SJCRH30 (cell line): ENCODE measurements around the gene ITPRIPL2. TPM values are rescaled to one million over a fixed set of nuclear protein-coding genes. Genes with fewer than 3 reads are reported as not detected.

Source experiments
- DNase-seq, 2 experiments: peaks; one replicate each; pipeline ENCODE4 v3.0.0-alpha.2; 2015 to 2020
- H3K27ac ChIP-seq: fragments of 250-450 bp; sonication (Bioruptor Pico); 2 replicates; pipeline ENCODE4 v1.5.1; 2020; ENCODE audit warnings: mild to moderate bottlenecking, moderate library complexity
- H3K27me3 ChIP-seq: fragments of 250-450 bp; sonication (Bioruptor Pico); 2 replicates; pipeline ENCODE4 v1.5.1; 2020; ENCODE audit warnings: mild to moderate bottlenecking, moderate library complexity
- H3K36me3 ChIP-seq: fragments of 250-450 bp; sonication (Bioruptor Pico); 2 replicates; pipeline ENCODE4 v1.5.1; 2020; ENCODE audit warnings: mild to moderate bottlenecking, moderate library complexity
- H3K4me1 ChIP-seq: fragments of 250-450 bp; sonication (Bioruptor Pico); 2 replicates; pipeline ENCODE4 v1.5.1; 2020; ENCODE audit warnings: mild to moderate bottlenecking, moderate library complexity
- H3K4me3 ChIP-seq: fragments of 250-450 bp; sonication (Bioruptor Pico); 2 replicates; pipeline ENCODE4 v1.5.1; 2020; ENCODE audit warnings: mild to moderate bottlenecking, moderate library complexity
- H3K9me3 ChIP-seq: fragments of 250-450 bp; sonication (Bioruptor Pico); replicated peaks from 2 replicates; pipeline ENCODE4 v1.5.1; 2020; ENCODE audit warnings: mild to moderate bottlenecking, moderate library complexity
- total RNA-seq: library from RNA; depleted of rRNA; stranded (reverse); fragments of >200 nt; shearing (Covaris generic); gene quantifications from 2 replicates; pipeline ENCODE4 v1.2.3, GENCODE V29; 2014; rRNA removed

Gene ITPRIPL2
- 3.5 and 3.6 TPM in 2 replicates for total RNA-seq

DNA sequence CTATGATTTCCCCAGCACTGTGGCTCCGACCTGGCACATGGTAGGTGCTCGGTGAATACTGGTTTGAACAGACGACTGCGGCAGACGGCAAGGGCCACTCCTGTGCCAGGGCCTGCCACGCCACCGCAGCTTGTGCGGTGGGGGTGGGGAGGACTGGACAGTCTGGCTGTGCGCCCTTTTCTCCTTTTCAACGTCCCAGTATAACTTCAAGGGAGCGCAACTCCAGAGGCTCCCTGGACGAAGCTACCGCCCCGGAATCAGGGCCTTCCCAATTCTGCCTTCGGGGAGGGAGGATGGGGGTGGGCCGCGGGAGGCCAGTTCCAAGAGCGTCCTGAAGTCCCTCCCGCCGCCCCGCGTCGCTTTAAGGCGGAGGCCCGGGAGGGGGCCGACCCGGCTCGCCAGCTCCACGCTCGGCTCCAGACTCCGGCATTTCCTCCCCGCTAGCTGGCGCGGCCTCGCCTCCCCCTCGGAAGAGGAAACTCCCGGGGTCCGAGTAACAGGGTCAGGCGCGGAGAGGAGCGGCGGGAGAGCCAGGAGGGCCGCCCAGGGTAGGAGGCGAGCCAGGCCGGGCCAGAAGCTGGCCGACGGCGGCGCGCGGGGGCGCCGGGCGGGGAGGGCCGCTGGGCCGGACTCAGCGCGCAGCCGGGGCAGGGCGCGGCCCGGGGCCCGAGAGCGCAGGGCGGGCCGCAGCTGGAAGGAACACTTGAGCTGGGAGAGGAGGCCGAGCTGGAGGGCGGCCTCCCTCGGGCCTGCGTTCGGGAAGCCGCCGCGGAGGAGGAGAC lies at the start of gene ITPRIPL2:
Gene ITPRIPL2, plus strand, starts transcription at position 388 of the 782 bp plus-strand sequence. CDS start 498 bp downstream, outside the sequence.
- Histone ChIP-seq H3K4me1 (peaks cover 23% of the 10 kb centered on the region), H3K4me3 (peak within 1 kb of the TSS; percentile 56), H3K27ac (peak within 1 kb of the TSS; percentile 37; the same call in 1 of the 2 replicates), H3K27me3 (no peaks in the 10 kb centered on the region), H3K9me3 (no peaks in the 10 kb centered on the region), H3K36me3 (no peaks in the 10 kb centered on the region)
- DNase-seq = peak; percentile 48 to 59

DNA sequence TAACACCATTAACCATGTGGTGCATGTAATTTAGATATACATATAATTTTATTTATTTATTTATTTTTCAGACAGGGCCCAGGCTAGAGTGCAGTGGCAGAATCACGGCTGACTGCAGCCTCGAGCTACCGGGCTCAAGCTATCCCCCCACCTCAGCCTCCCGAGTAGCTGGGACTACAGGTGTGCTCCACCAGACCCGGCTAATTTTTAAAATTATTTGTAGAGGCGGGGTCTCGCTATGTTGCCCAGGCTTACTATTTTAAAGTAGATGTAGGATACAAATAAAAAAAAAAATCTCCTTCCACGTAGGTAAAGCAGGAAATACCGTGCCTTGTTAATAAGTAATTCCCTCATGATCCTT lies 46.8 kb upstream of the ITPRIPL2 start:
- Histone ChIP-seq H3K36me3 (no peaks in the 10 kb centered on the region), H3K9me3 (no peaks in the 10 kb centered on the region), H3K27me3 (no peaks in the 10 kb centered on the region), H3K27ac (peak overlapping the region; percentile 100; the same call in 1 of the 2 replicates), H3K4me1 (no peaks in the 10 kb centered on the region), H3K4me3 (peak overlapping the region; percentile 100)
- no peak for DNase-seq

DNA sequence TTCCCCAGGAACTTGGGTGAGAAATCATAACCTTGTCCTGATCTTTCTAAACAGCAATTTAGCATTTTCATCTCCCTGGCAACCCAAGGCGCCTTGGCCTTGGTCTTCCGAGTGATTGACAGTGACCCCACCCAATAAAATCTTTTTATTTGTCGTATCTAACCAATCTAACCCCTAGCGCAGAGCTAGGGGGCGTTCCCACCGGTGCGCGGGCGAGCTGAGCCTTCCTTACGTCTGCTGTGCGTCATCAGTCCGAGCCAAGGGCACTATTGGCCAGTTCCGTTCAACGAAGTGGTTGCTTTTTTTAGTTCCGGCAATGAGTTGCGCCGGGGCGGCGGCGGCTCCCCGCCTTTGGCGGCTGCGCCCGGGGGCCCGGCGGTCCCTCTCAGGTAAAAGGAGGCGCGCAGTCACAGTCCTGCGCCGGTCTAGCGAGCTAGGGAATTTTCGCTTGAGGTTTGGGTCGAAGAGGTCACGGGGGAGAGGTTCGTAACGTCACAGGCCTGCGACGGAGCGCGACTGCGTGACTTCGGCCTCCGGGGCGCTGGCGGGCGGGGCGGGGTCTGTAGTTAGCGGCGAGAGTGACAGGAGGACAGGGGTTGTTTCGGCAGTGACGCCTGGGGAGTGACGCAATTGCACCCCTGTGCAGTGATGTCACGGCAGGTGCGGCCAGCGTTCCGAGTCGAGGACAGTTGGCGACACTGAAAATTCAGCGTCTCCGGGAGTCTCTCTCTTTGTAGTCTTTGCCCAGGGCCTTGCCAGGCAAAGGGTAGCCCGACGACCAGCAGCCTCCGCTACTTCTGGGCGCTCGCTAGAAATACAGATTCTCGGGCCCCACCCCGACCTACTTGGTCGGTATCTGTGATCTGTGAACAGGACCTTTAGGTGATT lies 46.2 kb upstream of the ITPRIPL2 start, which contains the start of gene COQ7:
Gene COQ7, plus strand, starts transcription at position 266 of the 888 bp plus-strand sequence. Its CDS starts 51 bp downstream, at position 317.
- H3K36me3 ChIP-seq = no peaks in the 10 kb centered on the region
- H3K27ac ChIP-seq = peak within 1 kb of the TSS; percentile 100
- peak; percentile 98 to 99 for DNase-seq
- H3K9me3 ChIP-seq = no peaks in the 10 kb centered on the region
- no peaks in the 10 kb centered on the region for H3K4me1 ChIP-seq
- H3K4me3 ChIP-seq = peak within 1 kb of the TSS; percentile 100
- H3K27me3 ChIP-seq = no peaks in the 10 kb centered on the region

DNA sequence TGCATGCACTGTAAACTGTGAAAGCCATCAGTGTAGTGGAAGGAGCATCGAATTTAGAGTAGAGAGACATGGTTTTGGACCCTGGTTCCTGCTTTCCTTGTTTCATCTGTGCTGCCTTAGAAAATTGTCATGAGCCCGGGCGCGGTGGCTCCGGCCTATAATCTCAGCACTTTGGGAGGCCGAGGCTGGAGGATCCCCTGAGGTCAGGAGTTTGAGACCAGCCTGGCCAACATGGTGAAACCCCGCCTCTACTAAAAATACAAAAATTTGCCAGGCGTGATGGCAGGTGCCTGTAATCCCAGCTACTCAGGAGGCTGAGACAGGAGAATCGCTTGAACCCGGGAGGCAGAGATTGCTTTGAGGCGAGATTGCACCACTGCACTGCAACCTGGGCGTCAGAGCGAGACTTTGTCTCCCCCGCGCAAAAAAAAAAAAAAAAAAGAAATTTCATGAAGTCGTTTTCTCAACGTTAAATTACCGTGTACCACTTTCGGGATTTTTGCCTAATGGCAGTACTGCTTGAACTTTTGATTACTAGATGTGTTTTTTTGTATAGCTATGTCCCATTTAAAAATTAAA lies 45.4 kb upstream of the ITPRIPL2 start:
- H3K9me3 ChIP-seq = no peaks in the 10 kb centered on the region

DNA sequence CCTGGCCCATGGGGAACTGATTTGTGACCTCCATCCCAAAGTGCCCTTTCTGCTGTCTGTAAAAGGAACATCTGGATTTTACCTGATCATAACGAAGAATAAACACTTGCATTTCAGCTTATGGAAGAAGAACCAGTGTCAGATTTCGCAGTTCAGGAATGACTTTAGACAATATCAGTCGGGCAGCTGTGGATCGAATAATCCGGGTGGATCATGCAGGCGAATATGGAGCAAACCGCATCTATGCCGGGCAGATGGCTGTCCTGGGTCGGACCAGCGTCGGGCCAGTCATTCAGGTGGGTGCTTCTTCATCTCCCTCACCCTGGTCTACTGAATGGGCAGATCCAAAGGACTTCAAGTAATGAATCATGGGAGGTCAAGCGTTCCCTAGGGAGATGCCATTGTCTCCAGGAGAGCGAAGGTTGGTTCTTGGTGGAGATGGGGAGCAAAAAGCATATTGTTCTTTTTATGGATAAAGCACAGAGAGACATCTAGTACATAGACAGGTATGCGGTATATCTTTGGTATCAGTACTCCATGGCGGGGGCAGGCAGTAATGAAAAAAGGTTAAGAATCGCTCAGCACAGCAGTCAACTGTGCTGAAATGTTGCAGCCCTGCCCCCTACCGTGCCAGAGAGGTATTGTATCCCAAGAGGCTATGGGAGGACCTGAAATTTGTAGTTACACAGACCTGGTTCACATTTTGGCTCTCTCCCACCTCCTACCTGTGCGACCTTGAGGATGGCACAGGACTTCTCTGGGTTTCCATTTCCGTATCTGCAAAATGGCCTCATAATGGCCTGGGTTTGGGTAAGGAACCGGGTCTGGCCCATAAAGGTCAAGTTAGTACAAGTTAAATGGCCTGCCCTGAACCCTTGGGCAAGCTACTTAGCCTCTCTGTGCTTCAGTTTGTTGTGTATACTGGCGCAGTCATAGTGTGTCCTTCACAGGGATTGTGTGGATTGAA lies 41.7 kb upstream of the ITPRIPL2 start:
- H3K4me3 ChIP-seq = no peak overlapping the region
- H3K27ac ChIP-seq = no peak overlapping the region
- H3K4me1 ChIP-seq = no peaks in the 10 kb centered on the region
- H3K9me3 ChIP-seq = no peaks in the 10 kb centered on the region
- no peaks in the 10 kb centered on the region for H3K36me3 ChIP-seq
- H3K27me3 ChIP-seq = no peaks in the 10 kb centered on the region
- peak in 1 of 2 experiments; percentile 31 for DNase-seq

More for the DNA sequence above, 45.4 kb upstream of the ITPRIPL2 start:
- Histone ChIP-seq H3K27ac (peak overlapping the region; percentile 100), H3K4me1 (no peaks in the 10 kb centered on the region), H3K36me3 (no peaks in the 10 kb centered on the region), H3K27me3 (no peaks in the 10 kb centered on the region), H3K4me3 (peak overlapping the region; percentile 100)
- no peak for DNase-seq

DNA sequence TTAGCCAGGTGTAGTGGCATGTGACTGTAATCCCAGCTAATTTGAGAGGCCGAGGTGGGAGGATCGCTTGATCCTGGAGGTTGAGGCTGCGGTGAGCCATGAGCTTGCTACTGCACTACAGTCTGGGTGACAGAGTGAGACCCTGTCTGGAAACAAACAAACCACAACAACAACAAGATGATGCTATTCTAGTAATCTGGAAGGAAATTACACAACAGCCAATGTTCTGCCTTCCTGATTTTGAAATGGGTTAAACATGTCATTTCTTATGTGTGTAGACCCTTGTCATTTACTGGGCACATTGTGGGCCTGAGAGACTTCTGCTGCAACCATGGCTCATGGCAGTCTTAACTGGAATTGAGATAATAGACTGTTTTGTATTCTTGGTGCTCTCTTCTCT lies 40.4 kb upstream of the ITPRIPL2 start:
- Histone ChIP-seq H3K4me1 (no peaks in the 10 kb centered on the region), H3K27ac (no peak overlapping the region), H3K36me3 (no peaks in the 10 kb centered on the region), H3K27me3 (no peaks in the 10 kb centered on the region), H3K4me3 (no peak overlapping the region), H3K9me3 (no peaks in the 10 kb centered on the region)
- DNase-seq = no peak

DNA sequence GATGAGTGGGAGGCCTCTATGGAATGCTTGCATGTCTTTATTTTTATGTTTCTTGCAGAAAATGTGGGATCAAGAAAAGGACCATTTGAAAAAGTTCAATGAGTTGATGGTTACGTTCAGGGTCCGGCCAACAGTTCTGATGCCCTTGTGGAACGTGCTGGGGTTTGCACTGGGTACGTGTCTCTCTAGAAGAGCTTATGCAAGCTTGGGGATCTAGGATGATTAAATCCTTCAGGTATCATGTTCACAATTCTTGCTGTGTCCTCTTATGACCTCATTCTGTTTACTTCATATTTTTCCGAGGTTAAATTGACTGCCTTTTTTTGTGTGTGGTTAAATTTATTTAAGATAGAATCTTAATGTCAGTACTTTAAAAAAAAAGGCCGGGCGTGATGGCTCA lies 39.9 kb upstream of the ITPRIPL2 start:
- H3K4me1 ChIP-seq = no peaks in the 10 kb centered on the region
- no peaks in the 10 kb centered on the region for H3K27me3 ChIP-seq
- DNase-seq = no peak
- no peak overlapping the region for H3K27ac ChIP-seq
- H3K36me3 ChIP-seq = no peaks in the 10 kb centered on the region
- no peaks in the 10 kb centered on the region for H3K9me3 ChIP-seq
- no peak overlapping the region for H3K4me3 ChIP-seq

DNA sequence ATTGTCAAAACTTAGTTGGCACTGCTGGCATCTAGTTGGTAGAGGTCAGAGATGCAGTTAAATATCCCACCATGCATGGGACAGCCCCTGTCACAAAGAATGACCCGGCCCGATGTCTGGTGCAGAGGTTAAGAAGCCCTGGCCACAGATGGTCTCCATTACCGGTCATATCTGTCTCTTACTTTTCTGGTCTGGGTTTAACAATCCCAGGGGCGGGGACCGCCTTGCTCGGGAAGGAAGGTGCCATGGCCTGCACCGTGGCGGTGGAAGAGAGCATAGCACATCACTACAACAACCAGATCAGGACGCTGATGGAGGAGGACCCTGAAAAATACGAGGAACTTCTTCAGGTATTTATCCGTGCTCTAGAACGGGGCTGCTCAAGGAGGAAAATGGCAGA lies 38.3 kb upstream of the ITPRIPL2 start:
- Histone ChIP-seq H3K27ac (no peak overlapping the region), H3K4me1 (no peaks in the 10 kb centered on the region), H3K27me3 (no peaks in the 10 kb centered on the region), H3K9me3 (no peaks in the 10 kb centered on the region), H3K4me3 (no peak overlapping the region), H3K36me3 (no peaks in the 10 kb centered on the region)
- DNase-seq = no peak

DNA sequence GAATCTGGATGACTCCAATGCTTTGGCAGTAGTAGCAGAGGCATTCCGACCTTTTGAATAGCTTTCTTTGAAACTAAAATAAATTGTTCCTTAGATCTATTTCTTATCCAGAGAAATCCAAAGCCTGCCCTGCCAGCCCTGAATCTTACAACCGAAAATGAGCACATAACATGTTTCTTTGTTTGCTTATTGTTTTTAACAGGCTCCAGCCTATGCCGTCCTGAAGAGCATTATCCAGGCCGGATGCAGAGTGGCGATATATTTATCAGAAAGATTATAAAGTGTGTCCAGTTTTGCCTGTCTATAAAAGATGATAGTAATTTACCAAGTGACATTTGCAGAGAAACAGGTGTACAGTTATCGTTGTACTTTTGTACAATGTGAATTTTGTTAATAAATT lies 35.9 kb upstream of the ITPRIPL2 start:
- H3K36me3 ChIP-seq = peaks cover 5% of the 10 kb centered on the region; the same call in 1 of the 2 replicates
- H3K4me3 ChIP-seq = no peak overlapping the region
- no peaks in the 10 kb centered on the region for H3K4me1 ChIP-seq
- no peak overlapping the region for H3K27ac ChIP-seq
- no peaks in the 10 kb centered on the region for H3K27me3 ChIP-seq
- H3K9me3 ChIP-seq = no peaks in the 10 kb centered on the region
- no peak for DNase-seq

DNA sequence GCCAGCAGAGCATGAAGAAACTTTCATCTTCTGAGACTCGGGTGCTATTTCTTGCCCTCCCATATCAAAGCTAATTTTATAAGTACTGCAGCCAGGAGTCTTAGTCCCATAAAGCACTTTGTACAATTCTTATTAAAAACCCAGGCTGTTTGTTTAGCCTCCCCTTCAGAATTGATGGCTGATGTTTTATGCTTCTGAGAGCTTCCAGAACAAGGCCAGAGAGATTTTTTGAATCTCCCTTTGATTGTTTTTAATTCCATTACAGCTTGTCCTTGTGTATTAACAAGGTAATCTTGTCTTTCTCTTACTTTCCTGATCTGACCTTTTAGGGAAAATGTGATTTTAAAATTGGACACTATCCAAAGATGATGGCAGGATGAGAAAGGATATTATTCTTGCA lies 30.1 kb upstream of the ITPRIPL2 start:
- Histone ChIP-seq H3K27me3 (no peaks in the 10 kb centered on the region), H3K4me1 (no peaks in the 10 kb centered on the region), H3K27ac (no peak overlapping the region), H3K4me3 (no peak overlapping the region), H3K36me3 (peaks cover 5% of the 10 kb centered on the region; the same call in 1 of the 2 replicates), H3K9me3 (no peaks in the 10 kb centered on the region)
- no peak for DNase-seq

DNA sequence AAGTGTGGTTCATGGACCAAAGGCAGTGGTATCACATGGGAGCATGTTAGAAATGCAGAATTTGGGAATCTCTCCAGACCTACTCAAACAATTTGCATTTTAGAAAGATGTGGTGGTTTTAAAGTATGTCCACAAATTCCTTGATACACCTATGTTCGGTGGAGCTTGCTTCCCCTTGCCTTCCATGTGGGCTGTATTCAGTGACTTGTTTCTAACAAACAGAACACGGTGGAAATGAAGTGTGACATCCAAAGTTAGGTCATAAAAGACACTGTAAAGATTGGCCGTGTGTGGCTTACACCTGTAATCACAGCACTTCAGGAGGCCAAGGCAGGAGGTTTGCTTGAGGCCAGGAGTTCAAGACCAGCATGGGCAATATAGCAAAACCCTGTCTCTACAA lies 29.6 kb upstream of the ITPRIPL2 start:
- Histone ChIP-seq H3K4me3 (no peak overlapping the region), H3K36me3 (peaks cover 5% of the 10 kb centered on the region; the same call in 1 of the 2 replicates), H3K27ac (no peak overlapping the region), H3K4me1 (no peaks in the 10 kb centered on the region), H3K9me3 (no peaks in the 10 kb centered on the region), H3K27me3 (no peaks in the 10 kb centered on the region)
- no peak for DNase-seq

DNA sequence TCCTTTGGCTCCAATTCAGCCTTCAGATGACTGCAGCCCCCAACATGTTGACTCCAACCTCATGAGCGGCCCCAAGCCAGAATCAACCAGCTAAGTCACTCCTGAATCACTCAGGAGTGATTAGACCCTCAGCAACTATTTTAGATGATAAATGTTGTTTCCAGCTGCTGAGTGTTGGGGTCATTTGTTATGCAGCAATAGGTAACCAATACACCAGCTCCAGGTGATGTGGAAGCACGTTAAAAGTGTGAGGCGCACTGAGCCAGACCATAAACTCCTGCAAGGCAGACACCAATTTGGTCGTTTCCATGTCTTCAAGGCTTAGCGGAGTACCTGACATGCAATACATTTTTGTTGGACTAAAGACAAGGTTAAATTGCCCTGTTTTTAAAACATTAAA lies 28.9 kb upstream of the ITPRIPL2 start:
- Histone ChIP-seq H3K27me3 (no peaks in the 10 kb centered on the region), H3K4me3 (no peak overlapping the region), H3K9me3 (no peaks in the 10 kb centered on the region), H3K27ac (no peak overlapping the region), H3K36me3 (peaks cover 5% of the 10 kb centered on the region; the same call in 1 of the 2 replicates), H3K4me1 (no peaks in the 10 kb centered on the region)
- DNase-seq = no peak

DNA sequence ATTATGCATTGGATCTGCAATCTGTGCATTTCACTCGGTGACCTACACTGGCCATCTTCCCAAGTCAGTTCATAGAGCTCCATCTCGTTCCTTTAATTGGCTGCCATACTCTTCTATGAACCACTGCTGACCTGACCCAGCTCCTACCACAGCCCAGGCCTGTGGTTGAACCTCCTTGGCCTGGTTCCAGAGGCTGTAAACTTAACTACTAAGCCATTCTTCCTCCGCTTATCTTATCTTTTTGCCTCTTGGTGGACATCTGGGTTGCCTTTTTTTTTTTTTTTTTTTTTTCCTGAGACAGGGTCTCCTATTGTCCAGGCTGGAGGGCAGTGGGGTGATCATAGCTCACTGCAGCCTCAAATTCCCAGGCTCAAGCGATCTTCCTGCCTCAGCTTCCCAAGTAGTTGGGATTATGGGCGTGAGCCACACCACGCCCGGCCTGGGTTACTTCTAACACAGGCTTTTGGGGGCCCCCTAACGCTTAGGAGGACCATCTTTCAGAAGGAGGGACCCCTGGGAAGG lies 28.0 kb upstream of the ITPRIPL2 start:
- peak overlapping the region; percentile 58 for H3K4me3 ChIP-seq
- peak; percentile 34 to 57 for DNase-seq
- no peaks in the 10 kb centered on the region for H3K27me3 ChIP-seq
- H3K4me1 ChIP-seq = no peaks in the 10 kb centered on the region
- peaks cover 3% of the 10 kb centered on the region; the same call in 1 of the 2 replicates for H3K36me3 ChIP-seq
- H3K27ac ChIP-seq = no peak overlapping the region
- H3K9me3 ChIP-seq = no peaks in the 10 kb centered on the region
